HG03045 (cell line): Measurements from ENCODE around the gene COQ6.
"Not testable (repeated sequence)": the region's sequence is repeated elsewhere in the genome, so short reads cannot be mapped to it uniquely, and the experiment has no call there.

ENCODE experiments used
- ATAC-seq: cut with Tn5 transposase; IDR thresholded peaks from one replicate; pipeline ENCODE4 v1.9.1; 2021; ENCODE audit warnings: mild to moderate bottlenecking, moderate library complexity; ENCODE audit not compliant: unreplicated experiment

COQ6 gene

GRCh38 chr14:73977896-73978295 is 27.8 kb downstream of the COQ6 start:
- no peak for ATAC-seq

- ATAC-seq = no peak
These were observed 38.0 kb downstream of the COQ6 start for GRCh38 chr14:73988065-73988464.

- not testable (repeated sequence) for ATAC-seq
These were observed 38.6 kb downstream of the COQ6 start for GRCh38 chr14:73988656-73989055.

GRCh38 chr14:73991092-73991491 is 41.0 kb downstream of the COQ6 start:
- ATAC-seq = no peak

- not testable (repeated sequence) for ATAC-seq
These were observed 44.8 kb downstream of the COQ6 start for GRCh38 chr14:73994926-73995325.

- no peak for ATAC-seq
These were observed 45.9 kb downstream of the COQ6 start for GRCh38 chr14:73995977-73996378.

GRCh38 chr14:73996731-73997107 is 46.6 kb downstream of the COQ6 start:
- no peak for ATAC-seq

GRCh38 chr14:73997108-73997943 is 47.2 kb downstream of the COQ6 start:
- no peak for ATAC-seq

- ATAC-seq = no peak
These were observed 47.9 kb downstream of the COQ6 start for GRCh38 chr14:73997944-73998447.

GRCh38 chr14:73998726-73999125 is 48.6 kb downstream of the COQ6 start:
- no peak for ATAC-seq

GRCh38 chr14:74005664-74006063 is 55.6 kb downstream of the COQ6 start:
- not testable (repeated sequence) for ATAC-seq

- ATAC-seq = no peak
These were observed 58.9 kb downstream of the COQ6 start for GRCh38 chr14:74008843-74009499.
